EH (cell line): ENCODE data around the gene YJEFN3.

Source experiments
- DNase-seq: peaks from one replicate; pipeline ENCODE4 v3.0.0-alpha.2; 2015; ENCODE audit warnings: low read depth

Gene YJEFN3

DNA sequence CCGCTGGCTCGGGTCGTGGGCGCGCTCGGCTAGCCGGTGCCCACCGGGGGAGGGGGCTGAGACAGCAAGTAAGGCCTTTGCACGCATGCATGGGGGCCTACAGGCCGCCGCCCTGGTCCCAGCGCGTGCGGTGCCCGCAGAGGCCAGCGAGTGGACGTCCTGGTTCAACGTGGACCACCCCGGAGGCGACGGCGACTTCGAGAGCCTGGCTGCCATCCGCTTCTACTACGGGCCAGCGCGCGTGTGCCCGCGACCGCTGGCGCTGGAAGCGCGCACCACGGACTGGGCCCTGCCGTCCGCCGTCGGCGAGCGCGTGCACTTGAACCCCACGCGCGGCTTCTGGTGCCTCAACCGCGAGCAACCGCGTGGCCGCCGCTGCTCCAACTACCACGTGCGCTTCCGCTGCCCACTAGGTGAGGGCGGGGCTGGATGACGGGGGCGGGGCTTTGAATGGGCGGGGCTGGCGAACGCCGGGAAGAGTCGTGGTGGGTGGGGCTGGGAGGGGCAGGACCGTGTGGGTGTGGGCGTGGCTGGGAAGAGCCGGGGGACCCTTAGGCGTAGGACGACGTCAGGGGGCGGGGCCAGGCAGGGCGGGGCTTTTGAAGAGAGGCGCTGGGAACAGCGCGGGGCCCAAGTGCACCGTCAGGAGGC is 11.5 kb downstream of the YJEFN3 start:
- peak; percentile 64 for DNase-seq

GRCh38 chr19:19540715-19541515 is 12.2 kb downstream of the YJEFN3 start:
- DNase-seq: peak; percentile 60

GRCh38 chr19:19541616-19542015 is 12.9 kb downstream of the YJEFN3 start:
- no peak for DNase-seq

GRCh38 chr19:19542507-19542906 is 13.8 kb downstream of the YJEFN3 start:
- DNase-seq: no peak

DNA sequence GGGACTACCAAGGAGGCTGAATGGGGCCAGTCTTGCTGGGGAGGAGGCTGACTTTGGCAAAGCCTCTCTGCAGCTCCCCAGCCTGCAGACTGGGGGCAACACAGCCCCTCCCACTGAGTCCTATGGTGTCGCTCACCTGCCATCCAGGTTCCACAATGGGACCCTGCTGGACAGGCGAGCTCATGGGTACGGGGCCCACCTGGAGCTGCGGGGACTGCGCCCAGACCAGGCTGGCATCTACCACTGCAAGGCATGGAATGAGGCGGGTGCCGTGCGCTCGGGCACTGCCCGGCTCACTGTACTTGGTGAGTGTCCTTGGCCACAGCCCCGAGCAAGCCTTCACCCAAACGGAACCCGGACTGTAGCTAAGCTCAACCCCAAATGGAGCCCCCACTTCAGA is 14.4 kb downstream of the YJEFN3 start:
- no peak for DNase-seq

DNA sequence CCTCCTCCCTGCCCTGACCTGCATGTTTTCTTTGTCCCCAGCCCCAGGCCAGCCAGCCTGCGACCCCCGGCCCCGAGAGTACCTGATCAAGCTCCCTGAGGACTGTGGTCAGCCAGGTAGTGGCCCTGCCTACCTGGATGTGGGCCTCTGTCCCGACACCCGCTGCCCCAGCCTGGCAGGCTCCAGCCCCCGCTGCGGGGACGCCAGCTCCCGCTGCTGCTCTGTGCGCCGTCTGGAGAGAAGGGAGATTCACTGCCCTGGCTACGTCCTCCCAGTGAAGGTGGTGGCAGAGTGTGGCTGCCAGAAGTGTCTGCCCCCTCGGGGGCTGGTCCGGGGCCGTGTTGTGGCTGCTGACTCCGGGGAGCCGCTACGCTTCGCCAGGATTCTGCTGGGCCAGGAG is 14.9 kb downstream of the YJEFN3 start:
- DNase-seq: no peak

DNA sequence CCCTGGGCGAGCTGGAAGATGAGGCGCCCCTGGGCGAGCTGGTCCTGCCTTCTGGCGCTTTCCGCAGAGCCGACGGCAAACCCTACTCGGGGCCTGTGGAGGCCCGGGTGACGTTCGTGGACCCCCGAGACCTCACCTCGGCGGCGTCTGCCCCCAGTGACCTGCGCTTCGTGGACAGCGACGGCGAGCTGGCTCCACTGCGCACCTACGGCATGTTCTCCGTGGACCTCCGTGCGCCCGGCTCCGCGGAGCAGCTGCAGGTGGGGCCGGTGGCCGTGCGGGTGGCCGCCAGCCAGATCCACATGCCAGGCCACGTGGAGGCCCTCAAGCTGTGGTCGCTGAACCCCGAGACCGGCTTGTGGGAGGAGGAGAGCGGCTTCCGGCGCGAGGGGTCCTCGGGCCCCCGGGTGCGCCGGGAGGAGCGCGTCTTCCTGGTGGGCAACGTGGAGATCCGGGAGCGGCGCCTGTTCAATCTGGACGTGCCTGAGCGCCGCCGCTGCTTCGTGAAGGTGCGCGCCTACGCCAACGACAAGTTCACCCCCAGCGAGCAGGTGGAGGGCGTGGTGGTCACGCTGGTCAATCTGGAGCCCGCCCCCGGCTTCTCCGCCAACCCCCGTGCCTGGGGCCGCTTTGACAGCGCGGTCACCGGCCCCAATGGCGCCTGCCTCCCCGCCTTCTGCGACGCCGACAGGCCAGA is 15.7 kb downstream of the YJEFN3 start:
- DNase-seq: no peak

DNA sequence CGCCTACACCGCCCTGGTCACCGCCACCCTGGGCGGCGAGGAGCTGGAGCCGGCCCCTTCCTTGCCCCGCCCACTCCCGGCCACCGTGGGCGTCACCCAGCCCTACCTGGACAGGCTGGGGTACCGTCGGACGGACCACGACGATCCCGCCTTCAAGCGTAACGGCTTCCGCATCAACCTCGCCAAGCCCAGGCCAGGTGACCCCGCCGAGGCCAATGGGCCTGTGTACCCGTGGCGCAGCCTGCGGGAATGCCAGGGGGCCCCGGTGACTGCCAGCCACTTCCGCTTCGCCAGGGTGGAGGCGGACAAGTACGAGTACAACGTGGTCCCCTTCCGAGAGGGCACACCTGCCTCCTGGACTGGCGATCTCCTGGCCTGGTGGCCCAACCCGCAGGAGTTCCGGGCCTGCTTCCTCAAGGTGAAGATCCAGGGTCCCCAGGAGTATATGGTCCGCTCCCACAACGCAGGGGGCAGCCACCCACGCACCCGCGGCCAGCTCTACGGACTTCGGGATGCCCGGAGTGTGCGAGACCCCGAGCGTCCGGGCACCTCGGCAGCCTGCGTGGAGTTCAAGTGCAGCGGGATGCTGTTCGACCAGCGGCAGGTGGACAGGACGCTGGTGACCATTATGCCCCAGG is 16.4 kb downstream of the YJEFN3 start:
- no peak for DNase-seq

DNA sequence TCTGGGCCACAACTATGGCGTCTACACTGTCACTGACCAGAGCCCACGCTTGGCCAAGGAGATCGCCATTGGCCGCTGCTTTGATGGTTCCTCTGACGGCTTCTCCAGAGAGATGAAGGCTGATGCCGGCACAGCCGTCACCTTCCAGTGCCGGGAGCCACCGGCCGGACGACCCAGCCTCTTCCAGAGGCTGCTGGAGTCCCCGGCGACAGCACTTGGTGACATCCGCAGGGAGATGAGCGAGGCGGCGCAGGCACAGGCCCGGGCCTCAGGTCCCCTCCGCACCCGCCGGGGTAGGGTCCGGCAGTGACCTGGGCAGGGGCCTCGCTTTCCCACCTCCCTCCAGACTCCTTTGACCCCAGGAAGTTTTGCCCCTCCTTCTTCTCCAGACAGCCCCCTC is 17.0 kb downstream of the YJEFN3 start:
- DNase-seq: no peak

GRCh38 chr19:19546751-19547162 is 18.0 kb downstream of the YJEFN3 start:
- DNase-seq: no peak

DNA sequence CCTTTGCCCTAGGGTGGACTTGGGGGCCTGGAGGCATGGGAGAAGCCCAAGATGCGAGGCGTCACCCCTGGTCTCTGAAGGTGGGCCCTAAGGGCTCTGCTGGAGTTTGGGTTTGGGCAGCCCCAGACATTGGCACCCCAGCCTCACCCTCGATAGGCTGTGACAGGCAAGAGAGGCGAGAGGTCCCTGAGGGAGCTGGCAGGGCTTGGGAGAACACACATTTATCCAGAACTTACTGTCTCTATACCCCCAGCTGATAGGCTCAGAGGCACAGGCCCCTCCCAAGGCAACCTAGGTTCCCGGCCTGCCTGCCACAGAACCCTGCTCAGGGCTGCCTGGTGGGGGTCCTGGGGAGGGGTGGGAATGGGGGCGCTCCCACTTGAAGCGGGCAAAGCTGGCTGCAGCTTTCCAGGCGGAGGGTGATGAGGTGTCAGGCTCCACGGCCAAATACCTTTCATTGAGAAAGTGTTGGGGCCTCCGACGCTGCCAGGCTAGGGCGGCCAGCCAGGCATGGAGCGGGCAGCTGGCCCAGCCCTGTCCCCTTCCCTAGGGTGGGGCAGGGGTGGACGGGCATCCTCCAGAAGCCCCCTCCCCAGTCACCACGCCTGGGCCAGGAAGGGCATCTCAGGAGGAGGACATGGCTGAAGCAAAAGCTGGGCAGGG is 19.1 kb downstream of the YJEFN3 start:
- no peak for DNase-seq

DNA sequence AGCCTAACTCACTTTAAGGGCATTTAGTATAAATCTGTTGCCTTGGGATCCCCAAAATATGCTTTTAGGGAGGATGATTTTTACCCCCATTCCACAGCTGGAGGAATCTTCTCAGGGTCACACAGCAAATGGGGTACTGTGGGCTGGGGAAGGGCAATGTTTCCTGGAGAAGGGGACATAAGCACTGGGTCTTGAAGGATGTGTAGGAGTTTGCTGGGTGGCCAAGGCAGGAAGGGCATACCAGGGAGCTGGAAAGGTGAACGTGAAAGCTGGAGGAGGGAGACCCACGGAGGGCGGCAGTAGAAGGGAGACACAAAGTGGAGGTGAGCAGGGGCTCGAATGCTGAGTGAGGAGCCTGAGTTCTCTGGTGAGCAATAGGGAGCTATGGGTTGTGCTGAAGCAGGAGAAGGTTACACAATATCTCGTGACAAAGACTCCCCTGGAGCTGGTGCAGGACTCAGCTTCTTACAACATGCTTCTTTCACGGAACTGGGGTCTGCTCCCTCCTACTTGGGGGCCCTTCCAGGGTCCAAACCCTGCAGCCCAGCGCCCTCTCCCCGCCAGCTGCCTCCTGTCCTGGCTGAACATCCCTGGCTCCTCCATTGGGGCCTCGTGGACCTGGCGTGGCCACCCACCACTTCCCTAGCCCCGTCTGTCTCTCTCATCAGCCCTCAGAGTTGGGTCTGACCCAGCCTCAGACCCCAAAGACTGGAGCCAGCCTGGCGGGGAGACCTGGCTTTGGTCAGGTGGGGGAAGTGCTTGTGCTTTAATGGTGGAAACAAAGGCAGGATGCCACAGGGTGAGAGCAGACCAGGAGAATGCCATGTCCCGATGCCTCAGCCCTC is 20.4 kb downstream of the YJEFN3 start:
- DNase-seq: no peak

DNA sequence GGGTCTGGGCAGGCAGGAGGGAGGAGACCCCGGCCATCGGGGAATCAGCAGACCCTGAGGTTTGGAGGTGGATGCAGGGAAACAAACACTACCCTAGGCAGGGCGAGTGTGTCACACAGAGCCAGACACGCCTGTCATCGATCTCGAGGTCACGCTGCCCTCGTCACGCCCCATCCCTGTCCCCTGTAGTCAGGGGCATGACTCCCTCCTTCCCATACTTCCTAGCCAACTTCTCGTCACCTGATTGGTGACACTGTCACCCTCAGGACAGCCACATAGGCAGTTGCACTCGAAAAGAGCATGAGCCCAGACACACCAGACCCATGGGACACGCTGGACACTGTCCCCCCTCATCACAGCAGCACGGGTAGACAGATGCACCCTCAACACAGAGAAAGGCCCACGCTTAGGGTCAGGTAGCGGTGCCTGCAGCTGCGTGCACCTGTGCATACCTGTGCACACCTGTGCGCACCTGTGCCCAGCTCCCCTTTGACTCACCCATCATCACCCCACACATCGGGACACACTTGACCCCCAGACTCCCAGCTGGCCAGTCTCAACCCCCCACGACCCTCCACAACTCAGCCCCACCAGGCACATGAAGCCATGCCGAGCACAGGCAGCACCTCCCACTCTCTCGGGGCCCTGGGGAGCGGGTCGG is 21.2 kb downstream of the YJEFN3 start:
- no peak for DNase-seq

DNA sequence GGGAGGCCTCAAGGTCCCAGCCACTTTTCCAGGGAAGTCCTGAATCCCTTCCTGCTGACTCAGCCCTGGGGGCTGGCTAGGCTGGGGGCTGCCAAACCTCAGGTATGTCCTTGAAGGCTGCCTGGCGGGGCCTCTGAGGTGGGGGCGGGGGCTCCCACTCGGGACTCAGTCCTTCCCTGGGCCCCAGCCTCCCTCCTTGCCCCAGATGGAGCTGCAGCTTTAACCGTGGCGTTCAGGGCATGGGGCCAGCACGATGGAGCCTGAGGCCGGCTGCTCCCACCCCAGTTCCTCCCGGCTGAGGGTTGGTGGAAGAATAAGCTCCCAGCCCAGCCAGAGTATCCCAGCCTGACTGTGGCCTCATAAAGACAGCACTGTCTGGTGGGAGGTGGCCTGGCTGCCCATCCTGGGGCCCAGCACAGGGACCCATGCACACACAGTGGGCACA is 21.8 kb downstream of the YJEFN3 start:
- DNase-seq: peak; percentile 61

- DNase-seq: no peak
These were observed 22.5 kb downstream of the YJEFN3 start for GRCh38 chr19:19550972-19551852.

- no peak for DNase-seq
These were observed 23.1 kb downstream of the YJEFN3 start for GRCh38 chr19:19551853-19552192.

DNA sequence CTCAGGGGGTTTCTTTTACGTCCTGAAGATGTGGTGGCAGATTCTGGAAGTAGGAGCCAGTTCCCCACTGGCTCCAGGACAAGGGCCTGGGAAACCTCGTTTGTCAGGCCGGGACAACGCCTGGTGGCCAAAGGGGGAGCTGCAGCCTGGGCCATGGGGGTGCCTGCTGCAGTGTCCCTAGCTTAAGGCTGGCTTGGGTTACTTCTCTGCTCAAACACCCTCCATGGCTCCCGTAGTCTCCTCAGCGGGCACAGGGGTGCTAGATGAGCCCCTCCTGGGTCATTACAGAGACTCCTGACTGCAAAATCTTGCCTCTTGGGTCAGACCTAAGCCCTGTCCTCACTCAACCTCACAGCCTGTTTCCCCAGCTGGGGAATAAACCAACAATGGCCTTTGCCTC is 24.1 kb downstream of the YJEFN3 start:
- DNase-seq: peak; percentile 37

- DNase-seq: no peak
These were observed 25.0 kb downstream of the YJEFN3 start for GRCh38 chr19:19553670-19554069.
